BE2C (cell line): ENCODE data around the gene TMED8.

Experiments
- DNase-seq: peaks from one replicate; pipeline ENCODE4 v3.0.0-alpha.2; 2020
- H3K27me3 ChIP-seq: fragments of 250-450 bp; sonication (Bioruptor Pico); 2 replicates; pipeline ENCODE4 v1.5.1; 2020; ENCODE audit warnings: mild to moderate bottlenecking
- H3K36me3 ChIP-seq: fragments of 250-450 bp; sonication (Bioruptor Pico); 2 replicates; pipeline ENCODE4 v1.5.1; 2020; ENCODE audit warnings: mild to moderate bottlenecking
- H3K4me1 ChIP-seq: fragments of 250-450 bp; sonication (Bioruptor Pico); 2 replicates; pipeline ENCODE4 v1.5.1; 2020
- H3K4me3 ChIP-seq: 2 replicates; pipeline ENCODE4 v1.5.1; 2011; ENCODE audit warnings: low read depth, low read length
- H3K9me3 ChIP-seq: fragments of 250-450 bp; sonication (Bioruptor Pico); 2 replicates; pipeline ENCODE4 v1.5.1; 2020
- CTCF ChIP-seq: IDR thresholded peaks from 2 replicates; pipeline ENCODE4 v1.5.1; 2012; ENCODE audit warnings: mild to moderate bottlenecking, low read depth, low read length

The TMED8 gene

GRCh38 chr14:77302926-77303325, 74.0 kb downstream of the TMED8 start:
- no peak for TF ChIP-seq CTCF
- DNase-seq, result no peak
- H3K9me3 ChIP-seq, result no peaks in the 10 kb centered on the region
- H3K4me3 ChIP-seq, result no peak overlapping the region
- H3K36me3 ChIP-seq, result no peaks in the 10 kb centered on the region; the same call in 1 of the 2 replicates
- H3K27me3 ChIP-seq, result no peaks in the 10 kb centered on the region
- H3K4me1 ChIP-seq, result no peaks in the 10 kb centered on the region; the same call in 1 of the 2 replicates

GRCh38 chr14:77301103-77301502, 75.8 kb downstream of the TMED8 start:
- peak; percentile 95 for TF ChIP-seq CTCF
- Histone ChIP-seq H3K4me3 (no peak overlapping the region), H3K36me3 (no peaks in the 10 kb centered on the region; the same call in none of the 2 replicates), H3K4me1 (no peaks in the 10 kb centered on the region; the same call in 1 of the 2 replicates), H3K27me3 (no peaks in the 10 kb centered on the region), H3K9me3 (no peaks in the 10 kb centered on the region)
- peak; percentile 87 for DNase-seq

GRCh38 chr14:77299771-77300170, 77.1 kb downstream of the TMED8 start:
- Histone ChIP-seq H3K4me1 (no peaks in the 10 kb centered on the region; the same call in 1 of the 2 replicates), H3K9me3 (no peaks in the 10 kb centered on the region), H3K4me3 (no peak overlapping the region), H3K27me3 (no peaks in the 10 kb centered on the region), H3K36me3 (peaks cover 4% of the 10 kb centered on the region)
- TF ChIP-seq CTCF, result no peak
- no peak for DNase-seq

GRCh38 chr14:77296906-77297305, 80.0 kb downstream of the TMED8 start:
- Histone ChIP-seq H3K36me3 (peaks cover 4% of the 10 kb centered on the region), H3K4me3 (no peak overlapping the region), H3K27me3 (no peaks in the 10 kb centered on the region), H3K9me3 (no peaks in the 10 kb centered on the region), H3K4me1 (no peaks in the 10 kb centered on the region; the same call in 1 of the 2 replicates)
- no peak for DNase-seq
- no peak for TF ChIP-seq CTCF

- Histone ChIP-seq H3K9me3 (no peaks in the 10 kb centered on the region), H3K4me1 (no peaks in the 10 kb centered on the region; the same call in 1 of the 2 replicates), H3K4me3 (no peak overlapping the region), H3K27me3 (no peaks in the 10 kb centered on the region), H3K36me3 (peaks cover 4% of the 10 kb centered on the region)
- DNase-seq, result peak; percentile 78
- TF ChIP-seq CTCF, result no peak
These were observed 80.7 kb downstream of the TMED8 start for GRCh38 chr14:77296155-77296554.

GRCh38 chr14:77290705-77291104, 86.2 kb downstream of the TMED8 start:
- Histone ChIP-seq H3K9me3 (no peaks in the 10 kb centered on the region), H3K4me1 (no peaks in the 10 kb centered on the region; the same call in 1 of the 2 replicates), H3K27me3 (no peaks in the 10 kb centered on the region), H3K4me3 (no peak overlapping the region), H3K36me3 (peaks cover 1% of the 10 kb centered on the region; the same call in 1 of the 2 replicates)
- TF ChIP-seq CTCF, result peak; percentile 19
- DNase-seq, result no peak
